T-cell (primary cell): Measurements from ENCODE around the gene MIER2. TPM values are rescaled to one million over a fixed set of nuclear protein-coding genes. Genes with fewer than 3 reads are reported as not detected.
"Not testable (repeated sequence)": the region's sequence is repeated elsewhere in the genome, so short reads cannot be mapped to it uniquely, and the experiment has no call there.

Experiments
- ATAC-seq, 4 experiments: fragments of 200-7000 bp in 3 of 4; fragments of 150-1000 bp in 1 of 4; cut with Tn5 transposase; replicated peaks in 1 of 4; 1 replicate in 3 of 4; 2 replicates in 1 of 4; pipeline ENCODE4 v1.10.0; 2021; ENCODE audit warnings: moderate library complexity in 3 of 4, mild to moderate bottlenecking in 2 of 4, moderate number of reproducible peaks in 1 of 4
- CTCF ChIA-PET, 2 donors: fragments of 300-600 bp; sonication (Branson Sonifier 250); formaldehyde crosslinking; loops; one replicate each; lab custom pipeline; 2022; ENCODE audit warnings: antibody characterized with exemption in 2 of 2; lab: Charles Lee
- POLR2A ChIA-PET, 2 donors: fragments of 300-600 bp; sonication (Branson Sonifier 250); formaldehyde crosslinking; loops; one replicate each; lab custom pipeline; 2022; ENCODE audit warnings: antibody characterized with exemption in 2 of 2; lab: Charles Lee
- DNase-seq, 35 experiments: peaks; one replicate each; pipeline versions ENCODE4 v3.0.0 to v3.0.0-alpha.2; 2013 to 2023
- H3K27ac ChIP-seq: one replicate; pipeline ENCODE4 v1.5.1; 2013; ENCODE audit warnings: low read length
- H3K27me3 ChIP-seq, 2 experiments: replicated peaks in 1 of 2; 1 replicate in 1 of 2; 2 replicates in 1 of 2; pipeline versions ENCODE4 v1.6.1 to v1.7.0; 2013; ENCODE audit warnings: low read length in 1 of 2, mixed read lengths in 1 of 2; ENCODE audit not compliant: control insufficient read depth in 2 of 2, insufficient read depth in 2 of 2; ENCODE audit errors: extremely low read depth in 1 of 2
- H3K36me3 ChIP-seq, 2 donors: 1 replicate in 1 of 2; 2 replicates in 1 of 2; pipeline versions ENCODE4 v1.6.1 to v1.7.0; 2013; ENCODE audit warnings: low read length in 1 of 2; ENCODE audit not compliant: control insufficient read depth in 2 of 2, insufficient read depth in 1 of 2; ENCODE audit errors: extremely low read depth in 1 of 2
- H3K4me1 ChIP-seq, 2 experiments: 1 replicate in 1 of 2; 2 replicates in 1 of 2; pipeline versions ENCODE4 v1.6.1 to v1.7.0; 2013; ENCODE audit warnings: low read length in 2 of 2, mixed read lengths in 1 of 2; ENCODE audit not compliant: insufficient read depth in 2 of 2, control insufficient read depth in 1 of 2; ENCODE audit errors: extremely low read depth in 1 of 2
- H3K4me3 ChIP-seq, 2 donors: 1 replicate in 1 of 2; 2 replicates in 1 of 2; pipeline versions ENCODE4 v1.5.1 to v1.7.0; 2013; ENCODE audit warnings: mild to moderate bottlenecking in 2 of 2, low read length in 1 of 2, moderate library complexity in 1 of 2; ENCODE audit not compliant: control insufficient read depth in 1 of 2; ENCODE audit errors: extremely low read depth in 1 of 2
- H3K9me3 ChIP-seq: 2 replicates; pipeline ENCODE4 v1.7.0; 2013
- H3K27ac Mint-ChIP-seq, 2 donors: one replicate each; pipeline ENCODE4 v1.8.0; 2020 to 2021; ENCODE audit warnings: mild to moderate bottlenecking in 2 of 2, mixed read lengths in 2 of 2
- H3K27me3 Mint-ChIP-seq, 2 donors: one replicate each; pipeline ENCODE4 v1.8.0; 2021 to 2022; ENCODE audit warnings: mixed read lengths in 2 of 2
- H3K36me3 Mint-ChIP-seq: one replicate; pipeline ENCODE4 v1.8.0; 2021; ENCODE audit warnings: mixed read lengths
- H3K4me1 Mint-ChIP-seq, 3 donors: one replicate each; pipeline ENCODE4 v1.8.0; 2020 to 2022; ENCODE audit warnings: mixed read lengths in 3 of 3, mild to moderate bottlenecking in 1 of 3
- H3K4me3 Mint-ChIP-seq, 3 donors: one replicate each; pipeline ENCODE4 v1.8.0; 2020 to 2022; ENCODE audit warnings: mild to moderate bottlenecking in 3 of 3, mixed read lengths in 3 of 3, moderate library complexity in 3 of 3
- H3K9me3 Mint-ChIP-seq, 3 donors: one replicate each; pipeline ENCODE4 v1.8.0; 2020 to 2022; ENCODE audit warnings: mixed read lengths in 3 of 3
- WGBS: methylation state at CpG from one replicate; pipeline ENCODE4 v1.1.5; 2013; ENCODE audit warnings: missing lambda C conversion rate; ENCODE audit not compliant: insufficient coverage; 5-methylcytosine and 5-hydroxymethylcytosine counted together
- total RNA-seq, 35 experiments: library from RNA in 6 of 35; stranded (reverse) in 6 of 35; fragments of 120-200 nt in 1 of 35; gene quantifications; one replicate each; pipeline versions ENCODE4 v1.2.1 to v1.2.4 and lab custom pipeline; 2013 to 2026

The MIER2 gene
- 10 to 100 TPM; 13.1 to 23.2 (median 18.0) TPM for total RNA-seq
- 13.7 TPM for total RNA-seq (2013)
- total RNA-seq (lab: John Stamatoyannopoulos, UW): 8.7 to 27.3 (median 15.0) reads per million in 29 experiments

- Mint-ChIP-seq H3K27ac (peak within 1 kb of the TSS; percentile 58 to 74), H3K9me3 (no peaks in the 10 kb centered on the region), H3K4me3 (peak within 1 kb of the TSS; percentile 81 to 88 (median 84)), H3K4me1 (peaks cover 49 to 50% (median 49%) of the 10 kb centered on the region in 3 donors), H3K27me3 (peaks cover 0 to 4% of the 10 kb centered on the region in 2 donors), H3K36me3 (peaks cover 5% of the 10 kb centered on the region)
- ATAC-seq: peak; percentile 90 to 97 (median 94)
- 8% methylated on average over 76 of the region's 77 CpGs for WGBS
- POLR2A ChIA-PET: no interaction called here
- peak; percentile 47 to 94 (median 77) for DNase-seq
- peaks cover 0 to 14% of the 10 kb centered on the region in 2 experiments for H3K27me3 ChIP-seq
- no peaks in the 10 kb centered on the region for H3K9me3 ChIP-seq
- peaks cover 0 to 2% of the 10 kb centered on the region in 2 donors for H3K36me3 ChIP-seq
- H3K27ac ChIP-seq: peak within 1 kb of the TSS; percentile 34
- peaks cover 8 to 38% of the 10 kb centered on the region in 2 experiments for H3K4me1 ChIP-seq
- H3K4me3 ChIP-seq: peak within 1 kb of the TSS; percentile 63 to 67
- CTCF ChIA-PET: no interaction called here
These were observed at the start of gene MIER2 for GRCh38 chr19:344625-345319. TSS of gene MIER2 (minus strand) at chr19:344796. CDS start at chr19:344782, 14 bp downstream.

- POLR2A ChIA-PET, CTCF ChIA-PET, H3K27ac ChIP-seq, H3K4me3 Mint-ChIP-seq, H3K36me3 ChIP-seq, DNase-seq, H3K4me1 ChIP-seq, H3K36me3 Mint-ChIP-seq, H3K4me3 ChIP-seq, ATAC-seq, H3K9me3 ChIP-seq, H3K27me3 Mint-ChIP-seq: not testable (repeated sequence)
- Mint-ChIP-seq H3K4me1 (peaks cover 0 to 14% (median 2%) of the 10 kb centered on the region in 3 donors), H3K9me3 (peaks cover 0 to 12% (median 10%) of the 10 kb centered on the region in 3 donors), H3K27ac (peak overlapping the region in 1 of 2 donors; percentile 27)
- H3K27me3 ChIP-seq: peaks cover 2 to 30% of the 10 kb centered on the region in 2 experiments
These were observed 49.0 kb upstream of the MIER2 start for GRCh38 chr19:393560-393959.

GRCh38 chr19:392375-392970 lies 47.9 kb upstream of the MIER2 start:
- ATAC-seq (no peak), DNase-seq (no peak)
- Histone ChIP-seq H3K9me3 (no peaks in the 10 kb centered on the region), H3K27me3 (peaks cover 5 to 30% of the 10 kb centered on the region in 2 experiments), H3K36me3 (no peaks in the 10 kb centered on the region), H3K27ac (no peak overlapping the region), H3K4me1 (no peaks in the 10 kb centered on the region), H3K4me3 (no peak overlapping the region)
- peaks cover 0 to 12% (median 10%) of the 10 kb centered on the region in 3 donors for H3K9me3 Mint-ChIP-seq
- ChIA-PET POLR2A (no interaction called here), CTCF (no interaction called here)
- H3K36me3 Mint-ChIP-seq: no peaks in the 10 kb centered on the region
- WGBS: 76% methylated on average over 9 of the region's 17 CpGs
- H3K4me3 Mint-ChIP-seq: no peak overlapping the region
- H3K27ac Mint-ChIP-seq: no peak overlapping the region
- peaks cover 5 to 12% of the 10 kb centered on the region in 2 donors for H3K27me3 Mint-ChIP-seq
- H3K4me1 Mint-ChIP-seq: peaks cover 0 to 14% (median 2%) of the 10 kb centered on the region in 3 donors

DNA sequence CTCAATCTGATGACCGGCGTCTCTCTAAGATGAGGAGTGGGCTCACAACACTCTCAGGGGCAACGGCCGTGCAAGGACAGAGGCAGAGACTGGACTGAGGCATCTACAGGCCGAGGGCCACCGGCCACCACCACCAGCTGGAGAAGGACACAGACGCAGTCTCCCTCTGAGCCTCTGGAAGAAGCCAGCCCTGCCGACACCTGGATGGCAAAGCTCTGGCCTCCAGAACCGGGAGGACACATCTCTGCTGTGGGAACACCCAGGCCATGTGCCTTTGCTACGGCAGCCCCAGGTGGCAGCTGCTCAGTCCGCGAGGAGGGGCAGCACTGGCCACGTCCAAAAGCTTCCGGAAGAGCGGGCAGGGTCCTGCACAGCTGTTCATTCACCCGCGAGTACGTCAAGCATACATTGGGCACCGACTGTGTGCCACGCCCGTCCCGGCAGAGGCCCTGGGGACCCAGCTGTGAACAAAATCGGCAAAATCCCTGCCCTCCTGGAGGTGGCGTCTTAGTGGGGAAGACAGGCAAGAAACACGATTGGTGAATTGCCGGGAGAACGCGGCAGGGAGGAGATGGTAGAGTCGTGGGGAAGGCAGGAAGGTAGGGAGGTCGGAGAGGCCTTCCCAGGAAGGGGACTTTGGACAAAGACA lies 47.3 kb upstream of the MIER2 start:
- Mint-ChIP-seq H3K36me3 (no peaks in the 10 kb centered on the region), H3K4me3 (no peak overlapping the region), H3K9me3 (peaks cover 0 to 12% (median 10%) of the 10 kb centered on the region in 3 donors), H3K27ac (no peak overlapping the region), H3K27me3 (peaks cover 12 to 15% of the 10 kb centered on the region in 2 donors), H3K4me1 (peaks cover 0 to 14% (median 2%) of the 10 kb centered on the region in 3 donors)
- ChIA-PET POLR2A (no interaction called here), CTCF (no interaction called here)
- ATAC-seq (no peak), DNase-seq (no peak)
- WGBS: 89% methylated on average over 28 of the region's 30 CpGs
- Histone ChIP-seq H3K9me3 (no peaks in the 10 kb centered on the region), H3K27me3 (peaks cover 5 to 31% of the 10 kb centered on the region in 2 experiments), H3K27ac (no peak overlapping the region), H3K4me1 (no peaks in the 10 kb centered on the region), H3K36me3 (no peaks in the 10 kb centered on the region), H3K4me3 (no peak overlapping the region)

DNA sequence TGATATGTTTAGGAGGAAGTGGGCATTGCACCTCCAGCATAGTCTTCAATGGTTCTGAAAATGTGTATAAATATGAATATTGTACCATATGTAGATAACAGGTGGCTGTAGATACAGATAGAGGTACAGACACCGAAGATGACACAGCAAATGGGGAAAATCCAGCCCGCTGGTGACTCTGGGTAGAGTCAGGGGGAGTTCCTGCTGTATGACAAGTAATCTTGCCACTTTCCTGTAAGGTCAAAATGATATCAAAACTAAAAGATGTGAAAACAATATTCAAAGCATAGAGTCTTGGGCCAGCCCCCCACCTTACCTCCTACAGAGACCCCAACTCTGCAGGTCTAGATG lies 46.6 kb upstream of the MIER2 start:
- 38% methylated on average over 2 of the region's 2 CpGs for WGBS
- H3K9me3 ChIP-seq: no peaks in the 10 kb centered on the region
- Mint-ChIP-seq H3K4me1 (peaks cover 0 to 14% (median 2%) of the 10 kb centered on the region in 3 donors), H3K27me3 (peaks cover 16 to 21% of the 10 kb centered on the region in 2 donors), H3K4me3 (no peak overlapping the region), H3K27ac (no peak overlapping the region), H3K9me3 (peaks cover 0 to 12% (median 10%) of the 10 kb centered on the region in 3 donors), H3K36me3 (no peaks in the 10 kb centered on the region)
- ATAC-seq (no peak), DNase-seq (no peak)
- H3K4me1 ChIP-seq: no peaks in the 10 kb centered on the region
- no peak overlapping the region for H3K27ac ChIP-seq
- ChIA-PET POLR2A (no interaction called here), CTCF (no interaction called here)
- H3K27me3 ChIP-seq: peaks cover 5 to 31% of the 10 kb centered on the region in 2 experiments
- no peaks in the 10 kb centered on the region for H3K36me3 ChIP-seq
- H3K4me3 ChIP-seq: no peak overlapping the region

- peaks cover 21 to 27% of the 10 kb centered on the region in 2 donors for H3K27me3 Mint-ChIP-seq
- H3K4me1 ChIP-seq: no peaks in the 10 kb centered on the region
- no peak for DNase-seq
- H3K27me3 ChIP-seq: peaks cover 6 to 31% of the 10 kb centered on the region in 2 experiments
- ATAC-seq: no peak
- no peak overlapping the region for H3K27ac Mint-ChIP-seq
- H3K4me1 Mint-ChIP-seq: peaks cover 0 to 11% (median under 1%) of the 10 kb centered on the region in 3 donors
- ChIA-PET POLR2A (no interaction called here), CTCF (no interaction called here)
- no peak overlapping the region for H3K27ac ChIP-seq
- H3K4me3 ChIP-seq: no peak overlapping the region
- WGBS: 79% methylated on average over 18 of the region's 30 CpGs
- no peaks in the 10 kb centered on the region for H3K9me3 ChIP-seq
- no peaks in the 10 kb centered on the region for H3K36me3 Mint-ChIP-seq
- no peak overlapping the region for H3K4me3 Mint-ChIP-seq
- H3K36me3 ChIP-seq: no peaks in the 10 kb centered on the region
- H3K9me3 Mint-ChIP-seq: peaks cover 0 to 8% (median 8%) of the 10 kb centered on the region in 3 donors
These were observed 46.0 kb upstream of the MIER2 start for GRCh38 chr19:390386-391206.
